Measurements from ENCODE around the gene PTPN5.

GRCh38 chr11:18836417-18836816, 44.8 kb upstream of the PTPN5 start:
- TF ChIP-seq, protein P1, sequence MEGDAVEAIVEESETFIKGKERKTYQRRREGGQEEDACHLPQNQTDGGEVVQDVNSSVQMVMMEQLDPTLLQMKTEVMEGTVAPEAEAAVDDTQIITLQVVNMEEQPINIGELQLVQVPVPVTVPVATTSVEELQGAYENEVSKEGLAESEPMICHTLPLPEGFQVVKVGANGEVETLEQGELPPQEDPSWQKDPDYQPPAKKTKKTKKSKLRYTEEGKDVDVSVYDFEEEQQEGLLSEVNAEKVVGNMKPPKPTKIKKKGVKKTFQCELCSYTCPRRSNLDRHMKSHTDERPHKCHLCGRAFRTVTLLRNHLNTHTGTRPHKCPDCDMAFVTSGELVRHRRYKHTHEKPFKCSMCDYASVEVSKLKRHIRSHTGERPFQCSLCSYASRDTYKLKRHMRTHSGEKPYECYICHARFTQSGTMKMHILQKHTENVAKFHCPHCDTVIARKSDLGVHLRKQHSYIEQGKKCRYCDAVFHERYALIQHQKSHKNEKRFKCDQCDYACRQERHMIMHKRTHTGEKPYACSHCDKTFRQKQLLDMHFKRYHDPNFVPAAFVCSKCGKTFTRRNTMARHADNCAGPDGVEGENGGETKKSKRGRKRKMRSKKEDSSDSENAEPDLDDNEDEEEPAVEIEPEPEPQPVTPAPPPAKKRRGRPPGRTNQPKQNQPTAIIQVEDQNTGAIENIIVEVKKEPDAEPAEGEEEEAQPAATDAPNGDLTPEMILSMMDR (IDR thresholded peaks at IDR 0.05) = no peak
- TF ChIP-seq POLR2AphosphoS5 (IDR thresholded peaks at IDR 0.05) (no peak), POLR2A (IDR thresholded peaks at IDR 0.05) (no peak)

All from breast epithelium (tissue), 3 donors.